Adrenal gland (tissue), 12 donors: ENCODE data around the gene RTP2. TPM values are rescaled to one million over a fixed set of nuclear protein-coding genes. Genes with fewer than 3 reads are reported as not detected.

Experiments
- DNase-seq, 7 donors: peaks; one replicate each; pipeline ENCODE4 v3.0.0-alpha.2; 2019 to 2020
- H3K27ac ChIP-seq, 5 donors: fragments of 200-600 bp; sonication (generic) in 4 of 5; 1 replicate in 3 of 5; 2 replicates in 2 of 5; pipeline versions ENCODE4 v1.5.1 to v1.8.0; 2016 to 2020; ENCODE audit warnings: mild to moderate bottlenecking in 1 of 5
- H3K27me3 ChIP-seq: fragments of 200-600 bp; 2 replicates; pipeline ENCODE4 v1.8.0; 2021
- H3K36me3 ChIP-seq, 2 donors: fragments of 200-600 bp; replicated peaks in 1 of 2; 1 replicate in 1 of 2; 2 replicates in 1 of 2; pipeline versions ENCODE4 v1.5.1 to v1.8.0; 2018 to 2022
- H3K4me1 ChIP-seq, 2 donors: fragments of 200-600 bp; replicated peaks in 1 of 2; 1 replicate in 1 of 2; 2 replicates in 1 of 2; pipeline versions ENCODE4 v1.5.1 to v1.8.0; 2018 to 2021
- H3K4me3 ChIP-seq, 4 donors: fragments of 200-600 bp; sonication (generic) in 3 of 4; one replicate each; pipeline ENCODE4 v1.5.1; 2016 to 2018
- H3K9me3 ChIP-seq, 3 donors: fragments of 200-600 bp; sonication (generic) in 1 of 3; replicated peaks in 1 of 3; 1 replicate in 2 of 3; 2 replicates in 1 of 3; pipeline versions ENCODE4 v1.5.1 to v1.8.0; 2016 to 2021
- CTCF ChIP-seq, 6 experiments: fragments of 450-650 bp in 4 of 6; fragments of 200-600 bp in 2 of 6; sonication (generic) in 1 of 6; IDR thresholded peaks; 1 replicate in 5 of 6; 2 replicates in 1 of 6; pipeline versions ENCODE4 v1.5.1 to v1.8.0; 2016 to 2021; ENCODE audit warnings: antibody characterized with exemption in 6 of 6, mild to moderate bottlenecking in 2 of 6, moderate library complexity in 1 of 6
- POLR2A ChIP-seq, 2 donors: fragments of 450-650 bp; IDR thresholded peaks; one replicate each; pipeline ENCODE4 v1.6.1; 2017; ENCODE audit warnings: antibody characterized with exemption in 2 of 2, mild to moderate bottlenecking in 2 of 2, moderate library complexity in 1 of 2
- WGBS, 4 donors: extraction: QIAGEN DNeasy Blood & Tissue Kit in 2 of 4; methylation state at CpG; one replicate each; pipeline versions ENCODE4 v1.1.5 to v1.1.7; 2013 to 2017; 5-methylcytosine and 5-hydroxymethylcytosine counted together
- intact Hi-C, 2 donors: fragments of 100-400 bp; cut with DNase I; formaldehyde crosslinking; loops; one replicate each; pipeline versions ENCODE4 v1.14.1 to v1.15.0; 2022 to 2023
- polyA plus RNA-seq, 3 donors: library from polyadenylated mRNA; stranded (reverse); fragments of 200-250 nt in 2 of 3; fragments of 350-450 nt in 1 of 3; fragmentation: Illumina TruSeq in 1 of 3; extraction: RNeasy Lipid Tissue Mini Kit (QIAGEN cat#74804) in 1 of 3; gene quantifications; one replicate each; pipeline ENCODE4 v1.2.3, GENCODE V29; 2013 to 2014
- total RNA-seq, 9 donors: library from RNA; depleted of rRNA in 4 of 9; stranded (reverse); fragments of >200 nt in 4 of 9; fragments of 120-200 nt in 1 of 9; fragmentation: NEBNext Ultra II Directional in 1 of 9; extraction: Animal tissue kit (Norgen Biotek cat#: 25700) in 1 of 9; gene quantifications; one replicate each; pipeline versions ENCODE4 v1.1.0 to v1.2.4, GENCODE V29; 2013 to 2023
- donor health status: healthy with polysubstance abuse.
- donor health status: Bipolar disorder and iron deficiency.
- donor health status: DM: yes; HTN: yes; CAD: no.
- donor health status: DM: no; HTN: no; CAD: no.
- donor health status: DM: no; HTN: no; CAD: no.
- donor health status: DM: yes; HTN: yes; CAD: no.

The RTP2 gene
- total and polyA plus RNA-seq, 12 donors, result 0.28 TPM; not detected in 11

GRCh38 chr3:187679638-187680396 lies 22.5 kb downstream of the RTP2 start:
- no peak overlapping the region for H3K27ac ChIP-seq
- no peaks in the 10 kb centered on the region for H3K36me3 ChIP-seq
- H3K9me3 ChIP-seq, result no peaks in the 10 kb centered on the region
- peaks cover 3 to 6% of the 10 kb centered on the region in 2 donors for H3K4me1 ChIP-seq
- H3K27me3 ChIP-seq, result no peaks in the 10 kb centered on the region
- TF ChIP-seq CTCF (IDR thresholded peaks at IDR 0.05) (peak; percentile 87 to 98 (median 94)), POLR2A (IDR thresholded peaks at IDR 0.05) (no peak)
- no peak overlapping the region for H3K4me3 ChIP-seq
- WGBS, 4 donors, result 25 to 27% (median 26%) methylated on average over 7 of the region's 7 CpGs
- DNase-seq, result peak; percentile 81 to 95 (median 88)
- intact Hi-C loops, result loop anchor here (2.0 to 5.0 kb wide), 2 partner anchors 361 to 458 kb away; no protein-coding TSS in a partner anchor

- DNase-seq, result peak; percentile 18 to 72 (median 35)
- Histone ChIP-seq H3K4me1 (peaks cover 3 to 6% of the 10 kb centered on the region in 2 donors), H3K27me3 (no peaks in the 10 kb centered on the region), H3K27ac (no peak overlapping the region), H3K4me3 (no peak overlapping the region), H3K9me3 (no peaks in the 10 kb centered on the region), H3K36me3 (no peaks in the 10 kb centered on the region)
- intact Hi-C loops, result loop anchor here (2.0 to 5.0 kb wide), 2 partner anchors 360 to 456 kb away; no protein-coding TSS in a partner anchor
- WGBS, 4 donors, result 27 to 34% (median 33%) methylated on average over 5 of the region's 5 CpGs
- TF ChIP-seq POLR2A (IDR thresholded peaks at IDR 0.05), result no peak
- TF ChIP-seq CTCF (IDR thresholded peaks at IDR 0.05), result peak; percentile 23 to 57 (median 48)
Observed at GRCh38 chr3:187678726-187679268, 23.6 kb downstream of the RTP2 start.

- H3K4me3 ChIP-seq, result no peak overlapping the region
- no peaks in the 10 kb centered on the region for H3K9me3 ChIP-seq
- TF ChIP-seq POLR2A (IDR thresholded peaks at IDR 0.05), result no peak
- no peak for TF ChIP-seq CTCF (IDR thresholded peaks at IDR 0.05)
- intact Hi-C loops, result loop anchor here (2.0 to 5.0 kb wide), 2 partner anchors 359 to 455 kb away; no protein-coding TSS in a partner anchor
- no peaks in the 10 kb centered on the region for H3K36me3 ChIP-seq
- H3K27me3 ChIP-seq, result no peaks in the 10 kb centered on the region
- peaks cover 3 to 6% of the 10 kb centered on the region in 2 donors for H3K4me1 ChIP-seq
- no peak overlapping the region for H3K27ac ChIP-seq
- DNase-seq, result no peak
- WGBS, 4 donors, result 31 to 44% (median 32%) methylated on average over 1 of the region's 1 CpG
Observed at GRCh38 chr3:187677604-187678003, 24.8 kb downstream of the RTP2 start.

GRCh38 chr3:187673012-187673411 lies 29.3 kb downstream of the RTP2 start:
- Histone ChIP-seq H3K27me3 (peaks cover 20% of the 10 kb centered on the region), H3K36me3 (no peaks in the 10 kb centered on the region), H3K27ac (no peak overlapping the region), H3K4me1 (no peaks in the 10 kb centered on the region), H3K9me3 (no peaks in the 10 kb centered on the region), H3K4me3 (no peak overlapping the region)
- intact Hi-C loops, result no loop called here
- DNase-seq, result no peak
- TF ChIP-seq POLR2A (IDR thresholded peaks at IDR 0.05) (no peak), CTCF (IDR thresholded peaks at IDR 0.05) (no peak)
- 58 to 83% (median 64%) methylated on average over 1 to 3 of the region's 3 CpGs for WGBS, 4 donors
